Measurements from ENCODE around the gene KIFC1. TPM values are rescaled to one million over a fixed set of nuclear protein-coding genes. Genes with fewer than 3 reads are reported as not detected.
"Not testable (repeated sequence)": the region's sequence is repeated elsewhere in the genome, so short reads cannot be mapped to it uniquely, and the experiment has no call there.

Gene KIFC1
- total and polyA plus RNA-seq, 8 donors, result 0.46 to 15.4 (median 6.6) TPM; not detected in 1

- Histone ChIP-seq H3K36me3 (no peaks in the 10 kb centered on the region), H3K4me1 (peaks cover 0 to 16% (median 12%) of the 10 kb centered on the region in 4 donors), H3K4me3 (no peak overlapping the region), H3K27me3 (no peaks in the 10 kb centered on the region), H3K9me3 (no peaks in the 10 kb centered on the region), H3K27ac (no peak overlapping the region)
- WGBS, 5 donors, result 93 to 96% (median 93%) methylated on average over 5 of the region's 5 CpGs
- intact Hi-C loops (cut with DNase I; ENCODE audit: low total_unique reads), result no loop called here
- no peak for TF ChIP-seq EP300 (IDR thresholded peaks at IDR 0.05)
- TF ChIP-seq POLR2A (IDR thresholded peaks at IDR 0.05), result no peak
- no peak for TF ChIP-seq CTCF (IDR thresholded peaks at IDR 0.05)
- no peak for TF ChIP-seq POLR2AphosphoS5 (IDR thresholded peaks at IDR 0.05)
- DNase-seq, result no peak
These were observed 43.8 kb upstream of the KIFC1 start for GRCh38 chr6:33347816-33348215.

GRCh38 chr6:33355860-33356259, 35.8 kb upstream of the KIFC1 start:
- WGBS, 5 donors, result 63 to 78% (median 67%) methylated on average over 6 of the region's 6 CpGs
- intact Hi-C loops (cut with DNase I; ENCODE audit: low total_unique reads), result not testable (repeated sequence)
- peak overlapping the region in 3 of 5 donors; percentile 60 to 70 (median 63) for H3K27ac ChIP-seq

DNA sequence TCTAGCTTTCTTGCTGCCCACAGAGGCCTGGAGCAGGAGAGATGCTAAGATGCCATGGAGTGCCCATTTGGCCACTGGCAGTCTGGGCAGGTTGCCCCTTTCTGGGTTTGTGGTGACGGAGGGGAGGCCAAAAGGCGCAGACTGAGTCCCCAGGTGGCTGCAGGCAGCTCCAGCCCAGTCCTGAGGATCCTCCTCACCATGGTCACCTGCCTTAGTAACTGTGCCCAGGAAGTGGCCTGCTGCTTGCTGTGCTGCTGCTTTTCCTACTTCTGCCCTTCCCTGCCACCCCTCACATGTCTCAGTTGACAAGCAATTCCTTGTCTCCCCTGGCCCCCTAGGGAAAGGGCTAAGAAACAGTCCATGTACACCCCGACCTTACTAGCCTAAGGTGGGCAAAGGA, 35.3 kb upstream of the KIFC1 start:
- Histone ChIP-seq H3K27ac (peak overlapping the region; percentile 29 to 70 (median 60)), H3K4me3 (no peak overlapping the region), H3K9me3 (no peaks in the 10 kb centered on the region), H3K36me3 (no peaks in the 10 kb centered on the region), H3K27me3 (peaks cover 0 to 25% (median 0%) of the 10 kb centered on the region in 3 donors), H3K4me1 (no peaks in the 10 kb centered on the region)
- TF ChIP-seq POLR2A (IDR thresholded peaks at IDR 0.05), result no peak
- TF ChIP-seq CTCF (IDR thresholded peaks at IDR 0.05), result no peak
- TF ChIP-seq POLR2AphosphoS5 (IDR thresholded peaks at IDR 0.05), result no peak
- TF ChIP-seq EP300 (IDR thresholded peaks at IDR 0.05), result no peak
- intact Hi-C loops (cut with DNase I; ENCODE audit: low total_unique reads), result no loop called here
- 66 to 77% (median 70%) methylated on average over 3 of the region's 3 CpGs for WGBS, 5 donors
- DNase-seq, result no peak

More at GRCh38 chr6:33355860-33356259, 35.8 kb upstream of the KIFC1 start:
- H3K36me3 ChIP-seq, H3K4me3 ChIP-seq, H3K4me1 ChIP-seq, H3K9me3 ChIP-seq: not testable (repeated sequence)
- peaks cover 0 to 23% (median 0%) of the 10 kb centered on the region in 3 donors for H3K27me3 ChIP-seq
- peak in 1 of 2 donors; percentile 47 for DNase-seq

DNA sequence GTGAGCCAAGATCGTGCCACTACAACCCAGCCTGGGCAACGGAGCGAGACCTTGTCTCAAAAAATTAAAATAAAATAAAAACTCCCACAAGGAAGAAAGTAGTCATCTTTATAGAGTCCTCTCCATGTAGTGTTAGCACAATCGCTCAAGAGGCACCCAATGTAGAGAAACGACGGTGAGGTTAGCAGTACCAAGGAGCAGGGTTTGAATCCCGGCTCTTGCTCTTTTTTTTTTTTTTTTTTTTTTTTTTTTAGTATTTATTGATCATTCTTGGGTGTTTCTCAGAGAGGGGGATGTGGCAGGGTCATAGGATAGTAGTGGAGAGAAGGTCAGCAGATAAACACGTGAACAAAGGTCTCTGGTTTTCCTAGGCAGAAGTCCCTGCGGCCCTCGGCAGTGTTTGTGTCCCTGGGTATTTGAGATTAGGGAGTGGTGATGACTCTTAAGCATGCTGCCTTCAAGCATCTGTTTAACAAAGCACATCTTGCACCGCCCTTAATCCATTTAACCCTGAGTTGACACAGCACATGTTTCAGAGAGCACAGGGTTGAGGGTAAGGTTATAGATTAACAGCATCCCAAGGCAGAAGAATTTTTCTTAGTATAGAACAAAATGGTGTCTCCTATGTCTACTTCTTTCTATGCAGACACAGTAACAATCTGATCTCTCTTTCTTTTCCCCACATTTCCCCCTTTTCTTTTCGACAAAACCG, 34.3 kb upstream of the KIFC1 start:
- H3K36me3 ChIP-seq; H3K9me3 ChIP-seq; intact Hi-C loops (cut with DNase I; ENCODE audit: low total_unique reads); H3K4me1 ChIP-seq; DNase-seq; H3K4me3 ChIP-seq: not testable (repeated sequence)
- peak overlapping the region in 3 of 5 donors; percentile 57 to 70 (median 63) for H3K27ac ChIP-seq
- WGBS, 5 donors, result 57 to 66% (median 60%) methylated on average over 13 of the region's 13 CpGs
- peaks cover 0 to 25% (median 0%) of the 10 kb centered on the region in 3 donors for H3K27me3 ChIP-seq

DNA sequence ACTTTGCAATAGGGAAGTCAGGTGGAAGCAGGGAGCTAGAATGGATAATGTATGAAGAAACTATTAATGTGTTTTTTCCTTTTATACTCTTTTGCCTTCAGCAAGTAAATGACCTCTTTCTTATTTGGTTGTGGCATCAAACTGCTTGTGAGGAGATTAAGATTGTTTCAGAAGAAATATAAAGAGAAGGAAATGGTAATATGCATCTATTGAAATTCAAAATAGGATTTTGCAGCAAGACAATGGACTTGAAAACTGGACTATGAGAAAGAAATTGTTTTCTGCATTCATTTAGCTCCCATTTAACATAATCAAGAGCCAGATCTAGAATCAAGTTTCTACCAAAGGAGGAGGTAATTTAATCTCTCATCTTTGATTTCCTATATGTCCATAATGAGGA, 32.3 kb upstream of the KIFC1 start:
- H3K36me3 ChIP-seq, result no peaks in the 10 kb centered on the region
- H3K9me3 ChIP-seq, result no peaks in the 10 kb centered on the region
- H3K27me3 ChIP-seq, result peaks cover 0 to 25% (median 0%) of the 10 kb centered on the region in 3 donors
- no peak overlapping the region for H3K4me3 ChIP-seq
- no peak overlapping the region for H3K27ac ChIP-seq
- no peak for DNase-seq
- no peaks in the 10 kb centered on the region for H3K4me1 ChIP-seq
- intact Hi-C loops (cut with DNase I; ENCODE audit: low total_unique reads), result no loop called here
- TF ChIP-seq POLR2A (IDR thresholded peaks at IDR 0.05), result no peak
- TF ChIP-seq CTCF (IDR thresholded peaks at IDR 0.05), result no peak
- TF ChIP-seq EP300 (IDR thresholded peaks at IDR 0.05), result no peak
- no peak for TF ChIP-seq POLR2AphosphoS5 (IDR thresholded peaks at IDR 0.05)

DNA sequence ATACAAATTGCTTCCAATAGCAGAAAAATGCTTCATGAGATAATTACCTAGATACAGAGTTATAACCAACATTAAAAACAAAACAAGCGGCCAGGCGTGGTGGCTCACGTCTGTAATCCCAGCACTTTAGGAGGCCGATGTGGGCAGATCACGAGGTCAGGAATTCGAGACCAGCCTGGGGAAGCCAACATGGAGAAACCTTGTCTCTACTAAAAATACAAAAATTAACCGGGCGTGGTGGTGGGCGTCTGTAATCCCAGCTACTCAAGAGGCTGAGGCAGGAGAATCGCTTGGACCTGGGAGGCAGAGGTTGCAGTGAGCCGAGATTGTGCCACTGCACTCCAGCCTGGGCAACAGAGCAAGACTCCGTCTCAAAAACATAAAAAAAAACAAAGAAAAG, 28.1 kb upstream of the KIFC1 start:
- H3K27ac ChIP-seq; H3K27me3 ChIP-seq; H3K36me3 ChIP-seq; intact Hi-C loops (cut with DNase I; ENCODE audit: low total_unique reads); H3K9me3 ChIP-seq; H3K4me1 ChIP-seq; H3K4me3 ChIP-seq; DNase-seq: not testable (repeated sequence)
- 85 to 87% (median 86%) methylated on average over 12 of the region's 12 CpGs for WGBS, 5 donors

DNA sequence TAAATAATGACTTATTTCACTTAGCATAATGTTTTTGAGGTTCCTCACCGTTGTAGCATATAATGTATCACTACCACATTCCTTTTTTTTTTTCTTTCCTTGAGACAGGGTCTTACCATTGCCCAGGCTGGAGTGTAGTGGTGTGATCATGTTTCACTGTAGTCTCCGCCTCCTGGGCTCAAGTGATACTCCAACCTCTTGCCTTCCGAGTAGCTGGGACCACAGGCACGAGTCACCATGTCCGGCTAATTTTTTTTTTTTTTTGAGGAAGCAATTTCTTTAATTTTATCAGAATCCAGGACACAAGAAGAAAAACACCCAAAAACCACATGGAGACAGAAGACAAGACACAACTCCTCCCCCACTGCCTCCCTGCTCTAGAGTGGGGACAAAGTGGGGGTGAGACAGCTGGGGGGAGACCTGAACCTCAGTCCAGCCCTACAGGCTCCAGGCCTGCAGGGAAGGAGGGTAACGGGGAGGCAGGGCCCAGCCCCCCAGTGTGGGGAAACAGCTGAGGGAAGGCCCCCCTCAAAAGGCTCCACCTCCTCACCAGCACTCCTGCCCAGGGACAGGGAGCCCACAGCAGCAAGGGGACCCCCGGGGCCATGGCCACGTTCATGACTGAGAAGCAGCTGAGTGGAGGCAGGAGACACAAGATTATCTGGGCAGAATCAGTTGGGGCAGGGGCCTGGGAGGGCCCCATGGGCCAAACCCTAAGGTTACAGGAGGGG, 27.0 kb upstream of the KIFC1 start:
- H3K27me3 ChIP-seq; H3K27ac ChIP-seq; H3K36me3 ChIP-seq; H3K9me3 ChIP-seq; H3K4me3 ChIP-seq; intact Hi-C loops (cut with DNase I; ENCODE audit: low total_unique reads); H3K4me1 ChIP-seq: not testable (repeated sequence)
- peak in 1 of 2 donors; percentile 65 for DNase-seq
- 28 to 35% (median 33%) methylated on average over 5 to 7 of the region's 8 CpGs for WGBS, 5 donors

DNA sequence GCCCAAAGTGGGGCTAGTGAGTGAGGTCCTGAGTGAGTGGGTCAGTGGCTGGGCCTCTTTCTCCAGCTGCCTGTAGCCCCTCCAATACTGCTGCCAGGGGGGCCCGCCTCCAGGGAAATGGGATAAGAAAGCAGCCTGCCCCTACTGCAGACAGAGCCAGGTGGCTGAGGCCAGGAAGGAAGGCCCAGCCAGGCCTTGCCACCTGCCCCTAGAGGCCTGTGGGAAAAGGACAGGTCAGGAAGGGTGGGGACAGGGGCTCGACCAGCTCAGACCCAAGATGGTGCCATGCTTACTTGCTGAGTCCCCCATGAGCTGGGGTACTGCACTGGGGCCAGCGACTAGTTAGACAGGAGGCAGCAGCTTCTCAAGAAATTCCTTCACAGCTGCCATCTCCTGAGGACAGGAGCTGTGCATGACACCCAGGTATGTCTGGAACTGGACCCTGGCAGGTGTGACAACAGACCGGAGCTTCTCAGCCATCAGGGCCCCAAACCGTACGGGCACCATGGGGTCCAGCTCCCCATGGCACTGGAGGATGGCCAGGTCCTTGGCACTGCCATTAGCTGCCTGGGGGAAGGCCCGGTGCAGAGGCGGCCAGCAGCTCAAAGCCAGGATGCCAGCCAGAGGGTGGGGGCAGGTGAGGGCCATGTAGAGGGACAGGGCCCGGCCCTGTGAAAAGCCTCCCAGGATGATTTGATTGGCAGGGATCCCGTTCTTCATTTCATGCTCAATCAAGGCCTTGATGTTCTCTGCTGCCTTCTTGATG, 26.2 kb upstream of the KIFC1 start:
- H3K4me3 ChIP-seq; H3K4me1 ChIP-seq; H3K27ac ChIP-seq; H3K9me3 ChIP-seq; intact Hi-C loops (cut with DNase I; ENCODE audit: low total_unique reads); H3K36me3 ChIP-seq; DNase-seq; H3K27me3 ChIP-seq: not testable (repeated sequence)
- 67 to 83% (median 82%) methylated on average over 5 to 10 of the region's 10 CpGs for WGBS, 5 donors

All from stomach (tissue), 9 donors.